HEK293 (cell line): ENCODE measurements around the gene SDC3.
A peak's percentile ranks its signal among the peaks of the same experiment; 100 is the strongest.

Source experiments
- CTCF ChIA-PET: fragments of 350-600 bp; formaldehyde crosslinking; extraction: SDS; loops from one replicate; lab custom pipeline; 2021; ENCODE audit warnings: antibody characterized with exemption; lab: Yijun Ruan, JAX
- POLR2A ChIA-PET: fragments of 300-600 bp; formaldehyde crosslinking; extraction: SDS; loops from one replicate; lab custom pipeline; 2020; ENCODE audit warnings: antibody characterized with exemption, inconsistent platforms; lab: Yijun Ruan, JAX
- H3K27ac ChIP-seq: fragments of 200-500 bp; sonication (Bioruptor generic); 2 replicates; pipeline ENCODE4 v1.5.1; 2014; ENCODE audit warnings: low read depth, low read length, control low read depth, inconsistent platforms; ENCODE audit errors: extremely low read depth
- H3K36me3 ChIP-seq, 2 experiments: fragments of 200-500 bp in 1 of 2; sonication (Bioruptor generic) in 1 of 2; 1 replicate in 1 of 2; 2 replicates in 1 of 2; pipeline ENCODE4 v1.5.1; 2014 to 2017; ENCODE audit warnings: inconsistent platforms in 2 of 2, low read length in 2 of 2; ENCODE audit not compliant: control insufficient read depth in 2 of 2, insufficient read depth in 1 of 2
- H3K4me1 ChIP-seq: fragments of 200-500 bp; sonication (Bioruptor generic); 2 replicates; pipeline ENCODE4 v1.5.1; 2014; ENCODE audit warnings: mild to moderate bottlenecking, low read length, inconsistent platforms; ENCODE audit not compliant: control insufficient read depth, insufficient read depth
- H3K4me3 ChIP-seq: 2 replicates; pipeline ENCODE4 v1.5.1; 2011; ENCODE audit warnings: low read depth, mild to moderate bottlenecking, control low read depth, low read length, moderate library complexity
- H3K9me3 ChIP-seq: fragments of 200-500 bp; sonication (Bioruptor generic); 2 replicates; pipeline ENCODE4 v1.5.1; 2014; ENCODE audit warnings: low read depth, low read length, inconsistent platforms; ENCODE audit not compliant: control insufficient read depth, insufficient read depth
- ELK4 ChIP-seq: IDR thresholded peaks from 2 replicates; pipeline ENCODE4 v1.6.1; 2011; ENCODE audit warnings: mild to moderate bottlenecking, low read depth, low read length, borderline replicate concordance
- KLF7 ChIP-seq: fragments of 450-650 bp; formaldehyde crosslinking; IDR thresholded peaks from 2 replicates; pipeline ENCODE4 v1.5.1; 2016; ENCODE audit warnings: missing biosample characterization, missing genetic modification characterization, borderline replicate concordance
- OSR2 ChIP-seq: fragments of 450-650 bp; formaldehyde crosslinking; IDR thresholded peaks from 2 replicates; pipeline ENCODE4 v1.5.1; 2016; ENCODE audit warnings: missing biosample characterization, missing genetic modification characterization
- PRDM10 ChIP-seq: fragments of 450-650 bp; formaldehyde crosslinking; IDR thresholded peaks from 2 replicates; pipeline ENCODE4 v1.5.1; 2016; ENCODE audit warnings: missing biosample characterization, missing genetic modification characterization
- SCRT2 ChIP-seq: fragments of 450-650 bp; formaldehyde crosslinking; IDR thresholded peaks from 2 replicates; pipeline ENCODE4 v1.5.1; 2016; ENCODE audit warnings: missing biosample characterization, missing genetic modification characterization
- SP2 ChIP-seq: fragments of 450-650 bp; formaldehyde crosslinking; IDR thresholded peaks from 2 replicates; pipeline ENCODE4 v1.5.1; 2016; ENCODE audit warnings: missing biosample characterization, missing genetic modification characterization
- ZBTB17 ChIP-seq: fragments of 450-650 bp; formaldehyde crosslinking; IDR thresholded peaks from 2 replicates; pipeline ENCODE4 v1.5.1; 2016; ENCODE audit warnings: missing biosample characterization, missing genetic modification characterization
- ZEB2 ChIP-seq: fragments of 450-650 bp; formaldehyde crosslinking; IDR thresholded peaks from 2 replicates; pipeline ENCODE4 v1.5.1; 2016; ENCODE audit warnings: missing biosample characterization, missing genetic modification characterization
- ZFP41 ChIP-seq: fragments of 450-650 bp; formaldehyde crosslinking; IDR thresholded peaks from 2 replicates; pipeline ENCODE4 v1.5.1; 2016; ENCODE audit warnings: missing biosample characterization, missing genetic modification characterization, borderline replicate concordance
- ZNF521 ChIP-seq: fragments of 450-650 bp; formaldehyde crosslinking; IDR thresholded peaks from 2 replicates; pipeline ENCODE4 v1.5.1; 2017; ENCODE audit warnings: missing biosample characterization, mild to moderate bottlenecking, missing genetic modification characterization
- ZNF768 ChIP-seq: fragments of 450-650 bp; formaldehyde crosslinking; IDR thresholded peaks from 2 replicates; pipeline ENCODE4 v1.5.1; 2018; ENCODE audit warnings: missing biosample characterization, mild to moderate bottlenecking, missing genetic modification characterization
- ZNF791 ChIP-seq: fragments of 450-650 bp; formaldehyde crosslinking; IDR thresholded peaks from 2 replicates; pipeline ENCODE4 v1.5.1; 2016; ENCODE audit warnings: missing biosample characterization, missing genetic modification characterization
- ZNF843 ChIP-seq: fragments of 450-650 bp; formaldehyde crosslinking; IDR thresholded peaks from 2 replicates; pipeline ENCODE4 v1.5.1; 2016; ENCODE audit warnings: missing biosample characterization, missing genetic modification characterization
- TF ChIP-seq, protein P1 (sequence below): fragments of 450-650 bp; formaldehyde crosslinking; IDR thresholded peaks from 2 replicates; pipeline ENCODE4 v1.5.1; 2016; ENCODE audit warnings: missing biosample characterization, missing genetic modification characterization
- TF ChIP-seq, protein P2 (sequence below): fragments of 450-650 bp; formaldehyde crosslinking; IDR thresholded peaks from 2 replicates; pipeline ENCODE4 v1.5.1; 2016; ENCODE audit warnings: missing biosample characterization, missing genetic modification characterization
- TF ChIP-seq, protein P3 (sequence below): fragments of 450-650 bp; formaldehyde crosslinking; IDR thresholded peaks from 2 replicates; pipeline ENCODE4 v1.5.1; 2017; ENCODE audit warnings: missing biosample characterization, missing genetic modification characterization

Gene SDC3

DNA sequence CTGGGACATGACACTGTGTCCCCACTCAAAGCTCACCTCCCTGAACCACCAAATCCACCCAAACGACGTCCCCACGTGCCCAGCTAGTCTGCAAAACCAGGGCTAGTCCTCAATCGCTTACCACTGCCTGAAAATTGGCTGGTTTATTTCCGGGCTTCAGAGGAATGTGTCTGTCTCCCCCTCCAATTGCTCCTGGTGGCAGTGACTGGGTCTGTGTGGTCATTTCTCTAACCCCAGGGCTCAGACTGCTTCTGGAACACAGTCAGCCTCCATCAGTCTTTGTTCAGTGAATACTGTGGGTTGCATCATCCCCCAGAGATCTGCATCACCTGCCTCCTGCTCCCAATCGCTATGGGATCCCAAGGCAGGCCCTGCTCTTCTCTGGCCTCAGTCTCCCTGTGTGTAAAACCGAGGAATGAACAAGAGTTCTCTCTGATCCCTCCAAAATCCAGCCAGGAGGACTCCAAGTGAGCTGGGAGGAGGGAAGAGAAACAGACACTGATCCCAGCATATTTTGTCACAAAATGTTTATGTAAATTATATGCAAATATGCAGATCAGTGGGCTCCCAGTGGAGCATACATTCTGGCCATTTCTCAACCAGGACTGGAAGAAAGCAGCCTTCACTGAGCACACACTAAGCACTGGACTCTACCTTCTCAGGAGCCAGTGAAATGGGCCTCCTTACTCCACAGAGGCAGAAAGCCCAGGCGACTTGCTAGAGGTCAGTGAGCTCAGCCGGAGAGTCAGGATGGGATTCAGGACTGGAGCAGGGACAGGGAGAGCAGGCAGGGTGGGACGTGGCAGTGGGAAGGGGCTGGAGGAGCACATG is 20.9 kb downstream of the SDC3 start:
- H3K9me3 ChIP-seq: no peaks in the 10 kb centered on the region
- POLR2A ChIA-PET: no interaction called here

GRCh38 chr1:30886710-30887428 is 21.7 kb downstream of the SDC3 start:
- Histone ChIP-seq H3K4me3 (no peak overlapping the region), H3K27ac (no peak overlapping the region), H3K36me3 (no peaks in the 10 kb centered on the region), H3K9me3 (no peaks in the 10 kb centered on the region), H3K4me1 (no peaks in the 10 kb centered on the region)
- POLR2A ChIA-PET: no interaction called here
- TF ChIP-seq, protein P1, sequence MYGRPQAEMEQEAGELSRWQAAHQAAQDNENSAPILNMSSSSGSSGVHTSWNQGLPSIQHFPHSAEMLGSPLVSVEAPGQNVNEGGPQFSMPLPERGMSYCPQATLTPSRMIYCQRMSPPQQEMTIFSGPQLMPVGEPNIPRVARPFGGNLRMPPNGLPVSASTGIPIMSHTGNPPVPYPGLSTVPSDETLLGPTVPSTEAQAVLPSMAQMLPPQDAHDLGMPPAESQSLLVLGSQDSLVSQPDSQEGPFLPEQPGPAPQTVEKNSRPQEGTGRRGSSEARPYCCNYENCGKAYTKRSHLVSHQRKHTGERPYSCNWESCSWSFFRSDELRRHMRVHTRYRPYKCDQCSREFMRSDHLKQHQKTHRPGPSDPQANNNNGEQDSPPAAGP (tag by site-specific recombination): 0 out of 2 replicates have a peak, but pooled peaks have one; percentile 25
- TF ChIP-seq ZEB2 (tag by site-specific recombination): no peak
- TF ChIP-seq ZNF768 (tag by site-specific recombination): peak; percentile 98
- TF ChIP-seq ZFP41 (tag by site-specific recombination): no peak
- TF ChIP-seq SCRT2 (tag by site-specific recombination): peak; percentile 77
- no peak for TF ChIP-seq SP2 (tag by site-specific recombination)
- no peak for TF ChIP-seq ZNF791 (tag by site-specific recombination)
- TF ChIP-seq ZNF521 (tag by site-specific recombination): no peak
- TF ChIP-seq, protein P2, sequence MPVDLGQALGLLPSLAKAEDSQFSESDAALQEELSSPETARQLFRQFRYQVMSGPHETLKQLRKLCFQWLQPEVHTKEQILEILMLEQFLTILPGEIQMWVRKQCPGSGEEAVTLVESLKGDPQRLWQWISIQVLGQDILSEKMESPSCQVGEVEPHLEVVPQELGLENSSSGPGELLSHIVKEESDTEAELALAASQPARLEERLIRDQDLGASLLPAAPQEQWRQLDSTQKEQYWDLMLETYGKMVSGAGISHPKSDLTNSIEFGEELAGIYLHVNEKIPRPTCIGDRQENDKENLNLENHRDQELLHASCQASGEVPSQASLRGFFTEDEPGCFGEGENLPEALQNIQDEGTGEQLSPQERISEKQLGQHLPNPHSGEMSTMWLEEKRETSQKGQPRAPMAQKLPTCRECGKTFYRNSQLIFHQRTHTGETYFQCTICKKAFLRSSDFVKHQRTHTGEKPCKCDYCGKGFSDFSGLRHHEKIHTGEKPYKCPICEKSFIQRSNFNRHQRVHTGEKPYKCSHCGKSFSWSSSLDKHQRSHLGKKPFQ (tag by site-specific recombination): no peak
- TF ChIP-seq ZNF843: no peak
- TF ChIP-seq, protein P3, sequence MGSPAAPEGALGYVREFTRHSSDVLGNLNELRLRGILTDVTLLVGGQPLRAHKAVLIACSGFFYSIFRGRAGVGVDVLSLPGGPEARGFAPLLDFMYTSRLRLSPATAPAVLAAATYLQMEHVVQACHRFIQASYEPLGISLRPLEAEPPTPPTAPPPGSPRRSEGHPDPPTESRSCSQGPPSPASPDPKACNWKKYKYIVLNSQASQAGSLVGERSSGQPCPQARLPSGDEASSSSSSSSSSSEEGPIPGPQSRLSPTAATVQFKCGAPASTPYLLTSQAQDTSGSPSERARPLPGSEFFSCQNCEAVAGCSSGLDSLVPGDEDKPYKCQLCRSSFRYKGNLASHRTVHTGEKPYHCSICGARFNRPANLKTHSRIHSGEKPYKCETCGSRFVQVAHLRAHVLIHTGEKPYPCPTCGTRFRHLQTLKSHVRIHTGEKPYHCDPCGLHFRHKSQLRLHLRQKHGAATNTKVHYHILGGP: no peak
- no peak for TF ChIP-seq KLF7 (tag by site-specific recombination)
- no peak for TF ChIP-seq ELK4
- CTCF ChIA-PET: interaction anchor here (1.7 kb wide), 1 partner anchor 24 kb away, joined by 4 read pairs; no protein-coding TSS in a partner anchor

More for the DNA sequence above, 20.9 kb downstream of the SDC3 start:
- CTCF ChIA-PET: interaction anchor here (1.3 to 1.7 kb wide), 2 partner anchors 23 to 86 kb away, joined by 4 to 5 read pairs; no protein-coding TSS in a partner anchor
- no peaks in the 10 kb centered on the region for H3K4me1 ChIP-seq
- peak; percentile 79 for TF ChIP-seq ZBTB17 (tag by site-specific recombination)
- no peak for TF ChIP-seq OSR2 (tag by site-specific recombination)
- TF ChIP-seq PRDM10 (tag by site-specific recombination): peak; percentile 38
- TF ChIP-seq, all 188 proteins: peak for 2
- Histone ChIP-seq H3K36me3 (no peaks in the 10 kb centered on the region), H3K4me3 (no peak overlapping the region), H3K27ac (no peak overlapping the region)
